Epidermal melanocyte (primary cell): ENCODE measurements around the gene ZSCAN32.

Source experiments
- DNase-seq: peaks from one replicate; pipeline ENCODE4 v3.0.0; 2011; ENCODE audit warnings: low spot score; ENCODE audit not compliant: insufficient read length

ZSCAN32 gene

DNA sequence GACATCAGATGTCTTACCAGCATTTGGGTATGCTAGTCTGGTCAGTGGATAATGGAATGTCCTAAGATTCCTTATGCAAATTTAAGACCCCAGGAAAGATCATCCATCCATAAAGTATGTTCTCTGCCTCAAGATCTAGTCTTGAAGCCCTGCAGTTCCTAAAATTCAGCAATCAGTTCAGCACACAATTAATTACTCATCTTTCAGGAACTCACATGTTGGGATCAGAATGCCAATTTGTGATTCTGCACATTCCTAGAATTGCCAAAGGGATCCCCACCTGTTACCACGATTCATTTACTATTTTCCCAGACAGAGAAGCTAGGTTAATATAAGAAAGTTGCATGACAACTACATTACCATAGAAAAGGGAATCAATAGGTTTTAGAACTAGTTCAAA lies 41.9 kb downstream of the ZSCAN32 start:
- no peak for DNase-seq

DNA sequence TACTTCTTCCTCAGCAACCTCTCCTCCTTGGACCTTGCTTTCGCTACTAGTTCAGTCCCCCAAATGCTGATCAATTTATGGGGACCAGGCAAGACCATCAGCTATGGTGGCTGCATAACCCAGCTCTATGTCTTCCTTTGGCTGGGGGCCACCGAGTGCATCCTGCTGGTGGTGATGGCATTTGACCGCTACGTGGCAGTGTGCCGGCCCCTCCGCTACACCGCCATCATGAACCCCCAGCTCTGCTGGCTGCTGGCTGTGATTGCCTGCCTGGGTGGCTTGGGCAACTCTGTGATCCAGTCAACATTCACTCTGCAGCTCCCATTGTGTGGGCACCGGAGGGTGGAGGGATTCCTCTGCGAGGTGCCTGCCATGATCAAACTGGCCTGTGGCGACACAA lies 44.7 kb downstream of the ZSCAN32 start:
- DNase-seq = no peak

DNA sequence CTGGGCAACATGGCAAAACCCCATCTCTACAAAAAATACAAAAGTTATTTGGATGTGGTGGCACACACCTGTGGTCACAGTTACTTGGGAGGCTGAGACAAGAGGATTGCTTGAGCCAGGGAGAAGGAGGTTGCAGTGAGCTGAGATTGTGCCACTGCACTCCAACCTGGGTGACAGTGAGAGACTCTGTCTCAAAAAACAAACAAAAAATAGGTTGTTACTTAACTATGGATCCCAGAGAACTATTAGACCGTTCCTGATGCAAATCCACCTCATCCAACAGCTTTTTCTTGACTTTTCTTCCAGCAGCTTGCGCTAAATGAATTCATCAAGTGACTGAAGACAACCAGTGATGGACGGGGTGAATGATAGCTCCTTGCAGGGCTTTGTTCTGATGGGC lies 45.2 kb downstream of the ZSCAN32 start, which contains the start of gene OR2C1:
Gene OR2C1 (plus strand): TSS at position 301 of the 400 bp plus-strand sequence. CDS start 52 bp downstream, at position 353.
- DNase-seq = no peak

DNA sequence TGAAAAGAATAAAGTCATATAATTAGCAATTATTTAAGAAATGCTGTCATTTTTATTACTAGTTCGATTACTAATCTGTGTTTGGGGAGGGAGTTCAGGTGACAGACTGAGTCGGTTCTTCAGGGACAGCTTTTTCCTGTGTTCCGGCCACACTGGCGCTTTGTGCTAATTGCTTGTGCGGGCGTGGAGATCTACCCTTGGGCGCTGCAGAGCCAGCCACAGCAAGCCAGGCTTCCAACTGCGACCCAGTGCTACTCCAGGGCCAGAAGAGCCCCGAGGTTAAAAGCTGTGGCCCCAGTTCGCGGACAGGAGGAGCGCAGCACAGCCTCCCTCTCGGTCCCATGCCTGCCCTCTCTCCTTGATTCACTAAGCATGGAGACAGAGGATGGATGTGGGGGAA lies 51.6 kb downstream of the ZSCAN32 start:
- no peak for DNase-seq

DNA sequence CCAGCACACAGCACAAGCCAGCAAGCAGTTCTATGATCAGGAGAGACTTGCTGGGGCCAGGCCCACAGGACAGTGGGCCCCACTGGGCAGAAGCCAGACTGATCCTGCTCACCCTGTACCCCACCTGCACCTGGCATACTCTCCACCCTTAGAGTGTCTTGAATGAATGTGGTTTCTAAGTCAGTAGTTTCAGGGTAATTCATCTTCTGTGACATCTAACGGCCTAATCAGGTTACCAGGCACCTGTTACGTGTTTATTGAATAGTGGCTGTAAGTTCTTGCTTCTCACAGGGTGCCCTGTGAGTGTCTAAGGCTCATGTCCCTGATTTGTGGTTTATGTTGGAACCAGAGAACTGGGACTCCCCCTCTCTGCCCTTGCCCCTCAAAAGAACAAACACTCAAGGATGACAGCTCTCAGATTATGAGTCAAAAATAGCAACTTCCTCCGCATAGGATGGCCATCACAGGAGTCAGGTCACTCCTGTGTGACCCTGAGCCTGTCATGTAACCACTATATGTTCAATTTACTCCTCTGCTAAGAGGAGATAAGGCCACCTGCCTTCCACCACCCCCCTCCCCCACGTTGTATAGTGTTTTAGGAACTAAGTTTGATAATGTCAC lies 52.1 kb downstream of the ZSCAN32 start:
- no peak for DNase-seq

DNA sequence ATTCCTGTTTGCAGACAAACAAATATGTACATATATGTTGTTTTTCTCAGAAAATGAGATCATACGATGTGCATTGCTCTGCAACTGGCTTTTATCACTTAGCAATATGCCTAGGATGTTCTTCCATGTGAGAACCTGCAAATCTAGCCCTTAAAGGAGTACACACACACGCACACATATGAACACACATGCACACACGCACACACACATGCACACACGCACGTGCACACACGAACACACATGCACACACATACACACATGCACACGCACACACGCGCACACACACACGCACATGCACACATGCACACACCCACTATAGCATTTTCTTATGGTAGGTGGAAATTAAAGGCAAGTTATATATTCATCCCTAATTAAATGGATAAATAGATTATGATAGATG lies 53.2 kb downstream of the ZSCAN32 start:
- no peak for DNase-seq

DNA sequence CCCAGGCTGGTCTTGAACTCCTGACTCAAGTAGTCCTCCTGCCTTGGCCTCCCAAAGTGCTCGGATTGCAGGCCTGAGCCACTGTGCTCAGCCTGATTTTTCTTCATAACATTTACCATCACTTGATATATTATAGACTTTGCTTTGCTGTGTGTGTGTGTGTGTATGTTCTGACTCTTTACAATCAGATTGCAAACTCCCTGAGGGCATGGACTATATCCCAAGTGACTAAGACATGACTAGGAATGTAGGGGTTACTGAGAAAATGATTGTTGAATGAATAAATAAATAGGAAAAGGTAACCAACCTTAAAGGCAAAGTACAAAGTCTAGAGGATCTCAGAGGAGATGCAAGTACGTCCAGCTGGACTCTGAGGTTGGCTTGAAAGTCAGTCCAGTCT lies 54.8 kb downstream of the ZSCAN32 start:
- no peak for DNase-seq
